ENCODE measurements around the gene PRKCB. TPM values are rescaled to one million over a fixed set of nuclear protein-coding genes. Genes with fewer than 3 reads are reported as not detected.

Gene PRKCB
- total RNA-seq, 1 experiment from 2014 or later, result not detected

DNA sequence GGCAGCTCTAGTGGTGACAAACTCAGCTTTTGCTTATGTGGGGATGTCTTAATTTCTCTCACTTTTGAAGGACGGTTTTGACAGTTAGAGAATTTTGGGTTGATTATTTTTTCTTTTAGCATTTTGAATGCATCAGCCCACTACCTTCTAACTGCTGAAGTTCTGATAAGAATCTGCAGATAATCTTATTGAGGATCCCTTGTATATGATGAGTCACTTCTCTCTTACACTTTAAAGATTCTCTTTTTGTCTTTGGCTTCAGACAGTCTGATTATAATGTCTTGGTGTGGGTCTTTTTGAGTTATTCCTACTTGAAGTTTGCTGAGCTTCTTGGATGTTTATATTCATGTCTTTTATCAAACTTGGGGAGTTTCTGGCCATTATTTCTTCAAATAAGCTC is 5.5 kb upstream of the PRKCB start:
- H3K4me1 Mint-ChIP-seq (ENCODE audit: insufficient read depth, unreplicated experiment), result no peaks in the 10 kb centered on the region
- ChIA-PET POLR2A (no interaction called here), CTCF (interaction anchor here (0.6 to 1.1 kb wide), 2 partner anchors 27 to 90 kb away, joined by 3 to 4 read pairs; no protein-coding TSS in a partner anchor)
- H3K27ac Mint-ChIP-seq (ENCODE audit: low read depth, unreplicated experiment), result no peak overlapping the region
- H3K36me3 Mint-ChIP-seq (ENCODE audit: insufficient read depth, unreplicated experiment), result no peaks in the 10 kb centered on the region
- H3K9me3 Mint-ChIP-seq (ENCODE audit: unreplicated experiment), result peaks cover 8% of the 10 kb centered on the region
- intact Hi-C loops (cut with micrococcal nuclease), result no loop called here
- no TSS peak for BruUV-seq (replicated peaks)
- H3K27me3 Mint-ChIP-seq (ENCODE audit: insufficient read depth, unreplicated experiment), result no peaks in the 10 kb centered on the region
- TF ChIP-seq, protein P1, sequence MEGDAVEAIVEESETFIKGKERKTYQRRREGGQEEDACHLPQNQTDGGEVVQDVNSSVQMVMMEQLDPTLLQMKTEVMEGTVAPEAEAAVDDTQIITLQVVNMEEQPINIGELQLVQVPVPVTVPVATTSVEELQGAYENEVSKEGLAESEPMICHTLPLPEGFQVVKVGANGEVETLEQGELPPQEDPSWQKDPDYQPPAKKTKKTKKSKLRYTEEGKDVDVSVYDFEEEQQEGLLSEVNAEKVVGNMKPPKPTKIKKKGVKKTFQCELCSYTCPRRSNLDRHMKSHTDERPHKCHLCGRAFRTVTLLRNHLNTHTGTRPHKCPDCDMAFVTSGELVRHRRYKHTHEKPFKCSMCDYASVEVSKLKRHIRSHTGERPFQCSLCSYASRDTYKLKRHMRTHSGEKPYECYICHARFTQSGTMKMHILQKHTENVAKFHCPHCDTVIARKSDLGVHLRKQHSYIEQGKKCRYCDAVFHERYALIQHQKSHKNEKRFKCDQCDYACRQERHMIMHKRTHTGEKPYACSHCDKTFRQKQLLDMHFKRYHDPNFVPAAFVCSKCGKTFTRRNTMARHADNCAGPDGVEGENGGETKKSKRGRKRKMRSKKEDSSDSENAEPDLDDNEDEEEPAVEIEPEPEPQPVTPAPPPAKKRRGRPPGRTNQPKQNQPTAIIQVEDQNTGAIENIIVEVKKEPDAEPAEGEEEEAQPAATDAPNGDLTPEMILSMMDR (IDR thresholded peaks at IDR 0.05; ENCODE audit: unreplicated experiment), result no peak
- no peak for DNase-seq (ENCODE audit: unreplicated experiment)
- no peak overlapping the region for H3K4me3 Mint-ChIP-seq (ENCODE audit: unreplicated experiment)

DNA sequence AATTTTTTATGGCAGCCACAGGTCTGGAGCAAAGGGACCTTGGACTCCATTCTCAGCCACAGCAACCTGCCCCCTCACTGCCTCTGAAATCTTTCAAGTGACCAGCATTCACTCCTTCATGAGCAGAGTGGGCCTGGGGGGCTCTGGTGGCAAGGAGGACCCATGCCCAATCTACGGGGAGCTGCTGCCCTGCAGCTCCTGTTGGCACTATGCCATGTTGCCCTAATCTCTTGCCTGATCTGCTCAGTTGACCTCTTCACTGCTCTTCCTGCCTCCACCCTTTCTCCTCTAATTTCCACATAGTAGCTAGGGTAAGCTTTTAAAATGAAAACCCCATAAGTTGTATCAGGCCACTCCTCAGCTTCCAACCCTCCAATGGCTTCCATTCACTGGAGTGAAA is 2.9 kb upstream of the PRKCB start:
- H3K4me1 Mint-ChIP-seq (ENCODE audit: insufficient read depth, unreplicated experiment), result no peaks in the 10 kb centered on the region
- no peaks in the 10 kb centered on the region for H3K36me3 Mint-ChIP-seq (ENCODE audit: insufficient read depth, unreplicated experiment)
- no peak for DNase-seq (ENCODE audit: unreplicated experiment)
- intact Hi-C loops (cut with micrococcal nuclease), result no loop called here
- BruUV-seq (replicated peaks), result no TSS peak
- H3K27me3 Mint-ChIP-seq (ENCODE audit: insufficient read depth, unreplicated experiment), result peaks cover 16% of the 10 kb centered on the region
- CTCF ChIA-PET, result interaction anchor here (1.6 kb wide), 1 partner anchor 29 kb away, joined by 4 read pairs; no protein-coding TSS in a partner anchor
- H3K9me3 Mint-ChIP-seq (ENCODE audit: unreplicated experiment), result peaks cover 8% of the 10 kb centered on the region
- H3K27ac Mint-ChIP-seq (ENCODE audit: low read depth, unreplicated experiment), result no peak overlapping the region
- H3K4me3 Mint-ChIP-seq (ENCODE audit: unreplicated experiment), result no peak overlapping the region
- POLR2A ChIA-PET, result interaction anchor here (0.6 kb wide), 1 partner anchor 30 kb away, joined by 4 read pairs; no protein-coding TSS in a partner anchor
- TF ChIP-seq, protein P1 (IDR thresholded peaks at IDR 0.05; ENCODE audit: unreplicated experiment), result no peak

DNA sequence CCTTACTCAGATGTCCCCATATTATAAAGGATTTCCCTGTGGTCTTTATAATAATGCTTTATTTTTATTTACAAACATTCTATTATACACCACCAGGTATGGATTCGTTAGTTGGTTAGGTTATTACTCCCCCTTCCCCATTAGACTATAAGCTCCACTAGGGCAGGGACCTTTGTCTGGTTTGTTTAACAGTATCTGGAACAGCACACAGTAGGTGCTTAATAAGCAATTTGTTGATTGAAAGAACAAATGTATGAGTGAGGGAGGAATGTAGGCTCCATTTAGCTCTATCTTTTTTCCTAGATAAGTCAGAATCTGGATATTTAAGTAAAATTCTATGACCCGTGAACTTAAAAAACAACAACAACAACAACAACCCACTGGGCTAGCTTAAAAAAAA is 2.3 kb upstream of the PRKCB start:
- no peak for DNase-seq (ENCODE audit: unreplicated experiment)
- POLR2A ChIA-PET, result interaction anchor here (0.6 kb wide), 1 partner anchor 30 kb away, joined by 4 read pairs; no protein-coding TSS in a partner anchor
- CTCF ChIA-PET, result interaction anchor here (1.6 kb wide), 1 partner anchor 30 kb away, joined by 4 read pairs; no protein-coding TSS in a partner anchor
- Mint-ChIP-seq H3K36me3 (ENCODE audit: insufficient read depth, unreplicated experiment) (no peaks in the 10 kb centered on the region), H3K27me3 (ENCODE audit: insufficient read depth, unreplicated experiment) (peaks cover 22% of the 10 kb centered on the region), H3K9me3 (ENCODE audit: unreplicated experiment) (peaks cover 8% of the 10 kb centered on the region), H3K4me1 (ENCODE audit: insufficient read depth, unreplicated experiment) (no peaks in the 10 kb centered on the region), H3K27ac (ENCODE audit: low read depth, unreplicated experiment) (no peak overlapping the region), H3K4me3 (ENCODE audit: unreplicated experiment) (no peak overlapping the region)
- intact Hi-C loops (cut with micrococcal nuclease), result no loop called here
- no TSS peak for BruUV-seq (replicated peaks)
- TF ChIP-seq, protein P1 (IDR thresholded peaks at IDR 0.05; ENCODE audit: unreplicated experiment), result no peak

DNA sequence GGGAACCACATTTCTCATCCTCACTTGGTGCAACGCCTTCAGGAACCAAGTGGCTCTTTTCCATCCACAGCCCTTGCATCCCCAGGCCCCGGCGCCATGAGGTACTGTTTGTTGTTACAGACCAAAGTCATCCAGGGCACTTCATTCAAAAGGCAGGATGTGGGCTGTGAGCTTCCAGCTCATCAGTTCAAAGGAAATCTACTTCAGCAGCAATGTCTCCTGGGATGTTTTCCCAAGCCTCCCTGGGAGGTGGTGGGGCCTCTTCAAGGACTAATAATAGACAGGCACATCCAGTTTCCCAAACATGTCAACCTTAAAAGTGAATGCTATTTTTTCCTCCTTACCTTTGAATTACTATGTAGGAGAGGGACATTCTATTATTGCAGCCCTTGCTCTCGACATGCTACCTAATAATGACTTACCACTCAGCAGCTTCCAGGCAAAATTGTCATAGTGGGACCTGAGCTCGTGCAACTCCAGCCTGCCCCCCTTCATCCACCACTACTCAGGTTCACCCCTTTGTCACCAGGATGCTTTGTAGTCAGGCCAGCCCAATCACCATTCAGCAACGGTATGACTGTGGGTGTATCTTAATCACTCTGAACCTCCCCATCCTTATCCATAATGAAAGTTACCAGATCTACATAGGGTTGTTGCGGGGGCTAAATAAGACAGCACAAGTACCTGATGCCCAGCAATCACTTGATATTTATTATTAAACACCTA is 1.7 kb upstream of the PRKCB start:
- Mint-ChIP-seq H3K27ac (ENCODE audit: low read depth, unreplicated experiment) (no peak overlapping the region), H3K9me3 (ENCODE audit: unreplicated experiment) (peaks cover 8% of the 10 kb centered on the region), H3K27me3 (ENCODE audit: insufficient read depth, unreplicated experiment) (peaks cover 28% of the 10 kb centered on the region), H3K36me3 (ENCODE audit: insufficient read depth, unreplicated experiment) (no peaks in the 10 kb centered on the region), H3K4me3 (ENCODE audit: unreplicated experiment) (no peak overlapping the region), H3K4me1 (ENCODE audit: insufficient read depth, unreplicated experiment) (no peaks in the 10 kb centered on the region)
- TF ChIP-seq, protein P1 (IDR thresholded peaks at IDR 0.05; ENCODE audit: unreplicated experiment), result no peak
- intact Hi-C loops (cut with micrococcal nuclease), result no loop called here
- BruUV-seq (replicated peaks), result no TSS peak
- POLR2A ChIA-PET, result no interaction called here
- no peak for DNase-seq (ENCODE audit: unreplicated experiment)
- CTCF ChIA-PET, result interaction anchor here (0.9 to 1.6 kb wide), 3 partner anchors 30 to 33 kb away, joined by 3 to 4 read pairs (median 3); no protein-coding TSS in a partner anchor
